SK-N-SH treated with all-trans-retinoic acid at 6 μM for 48 hours (cell line): Measurements from ENCODE around the gene PADI3.

Source experiments
- ARNTL ChIP-seq: fragments of 450-650 bp; formaldehyde crosslinking; IDR thresholded peaks from 2 replicates; pipeline ENCODE4 v1.5.0; 2020; ENCODE audit warnings: low read depth, mild to moderate bottlenecking, moderate library complexity, borderline replicate concordance
- CSRNP3 ChIP-seq: fragments of 250-450 bp; sonication (Bioruptor Pico); IDR thresholded peaks from 2 replicates; pipeline ENCODE4 v1.5.1; 2021; ENCODE audit warnings: mild to moderate bottlenecking, moderate library complexity
- PPARA ChIP-seq: fragments of 250-450 bp; sonication (Bioruptor Pico); IDR thresholded peaks from 2 replicates; pipeline ENCODE4 v1.5.0; 2020; ENCODE audit warnings: mild to moderate bottlenecking, borderline replicate concordance
- ZC3H10 ChIP-seq: fragments of 250-450 bp; sonication (Bioruptor Pico); IDR thresholded peaks from 2 replicates; pipeline ENCODE4 v1.5.1; 2021; ENCODE audit warnings: mild to moderate bottlenecking, moderate library complexity
- ZNF565 ChIP-seq: fragments of 450-650 bp; formaldehyde crosslinking; conservative IDR thresholded peaks from 2 replicates; pipeline ENCODE4 v1.5.0; 2020; ENCODE audit warnings: low read depth, mild to moderate bottlenecking, moderate library complexity

- no peak for TF ChIP-seq ZC3H10 (CRISPR knock-in tag)
- TF ChIP-seq ZNF565 (CRISPR knock-in tag): no peak
- no peak for TF ChIP-seq CSRNP3 (CRISPR knock-in tag)
- TF ChIP-seq PPARA: no peak
- TF ChIP-seq ARNTL (CRISPR knock-in tag): no peak
These were observed 48.7 kb upstream of the PADI3 start for GRCh38 chr1:17200246-17200645.
